ENCODE results near the gene HHIP. TPM values are rescaled to one million over a fixed set of nuclear protein-coding genes. Genes with fewer than 3 reads are reported as not detected.
A peak's percentile ranks its signal among the peaks of the same experiment; 100 is the strongest.

Gene HHIP
- total and polyA plus RNA-seq, 2 donors from 2014 or later, result 0.85 to 2.5 TPM

DNA sequence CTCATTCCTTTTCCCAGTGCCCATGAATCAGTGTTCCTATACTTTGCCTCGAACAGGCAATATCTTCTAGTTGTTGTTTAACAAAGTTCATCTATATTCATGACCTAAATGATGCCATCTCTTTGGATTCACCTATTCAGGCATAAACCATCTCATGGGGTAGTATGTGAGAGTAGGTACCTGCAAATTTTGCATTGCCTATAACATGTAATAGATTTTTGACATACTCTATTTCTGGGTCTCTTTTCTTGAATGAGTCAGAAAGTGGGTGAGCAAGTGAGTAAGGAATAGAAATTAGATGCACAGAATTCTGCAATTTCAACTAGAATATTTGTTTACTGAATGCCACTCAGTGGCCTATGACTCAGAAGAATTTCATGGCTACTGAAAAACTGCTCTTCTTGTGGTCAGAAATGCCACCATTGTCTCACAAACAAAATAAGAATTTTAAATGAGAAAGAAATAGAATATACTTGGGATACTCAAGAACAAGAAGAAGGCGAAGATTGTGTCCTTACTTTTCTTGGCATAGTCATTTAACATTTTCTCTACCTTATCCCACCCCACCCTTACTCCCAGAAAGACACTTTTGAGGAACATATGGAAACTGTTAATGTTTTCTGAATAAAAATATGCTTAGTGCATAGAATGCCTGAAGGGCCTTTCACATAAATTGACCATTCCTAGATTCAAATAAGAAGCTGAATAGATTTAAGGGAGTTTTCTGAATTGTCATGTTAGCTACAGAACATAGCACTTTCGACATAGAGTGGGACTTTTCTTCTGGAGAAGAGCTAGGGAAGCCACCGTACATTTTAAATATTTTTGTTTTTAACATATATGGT lies 86.8 kb downstream of the HHIP start:
- TF ChIP-seq, protein P1, sequence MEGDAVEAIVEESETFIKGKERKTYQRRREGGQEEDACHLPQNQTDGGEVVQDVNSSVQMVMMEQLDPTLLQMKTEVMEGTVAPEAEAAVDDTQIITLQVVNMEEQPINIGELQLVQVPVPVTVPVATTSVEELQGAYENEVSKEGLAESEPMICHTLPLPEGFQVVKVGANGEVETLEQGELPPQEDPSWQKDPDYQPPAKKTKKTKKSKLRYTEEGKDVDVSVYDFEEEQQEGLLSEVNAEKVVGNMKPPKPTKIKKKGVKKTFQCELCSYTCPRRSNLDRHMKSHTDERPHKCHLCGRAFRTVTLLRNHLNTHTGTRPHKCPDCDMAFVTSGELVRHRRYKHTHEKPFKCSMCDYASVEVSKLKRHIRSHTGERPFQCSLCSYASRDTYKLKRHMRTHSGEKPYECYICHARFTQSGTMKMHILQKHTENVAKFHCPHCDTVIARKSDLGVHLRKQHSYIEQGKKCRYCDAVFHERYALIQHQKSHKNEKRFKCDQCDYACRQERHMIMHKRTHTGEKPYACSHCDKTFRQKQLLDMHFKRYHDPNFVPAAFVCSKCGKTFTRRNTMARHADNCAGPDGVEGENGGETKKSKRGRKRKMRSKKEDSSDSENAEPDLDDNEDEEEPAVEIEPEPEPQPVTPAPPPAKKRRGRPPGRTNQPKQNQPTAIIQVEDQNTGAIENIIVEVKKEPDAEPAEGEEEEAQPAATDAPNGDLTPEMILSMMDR (IDR thresholded peaks at IDR 0.05; ENCODE audit: borderline replicate concordance, extremely low read depth, insufficient read depth), result no peak
- no peaks in the 10 kb centered on the region for H3K27me3 ChIP-seq (ENCODE audit: control insufficient read depth, insufficient read depth, low read length)
- no peaks in the 10 kb centered on the region for H3K9me3 ChIP-seq (ENCODE audit: control insufficient read depth in 2 of 3, insufficient read depth in 1 of 3, low read length in 3 of 3)
- FAIRE-seq (no peak), DNase-seq (no peak)
- intact Hi-C loops (cut with DNase I), result no loop called here
- no peak overlapping the region for H3K9ac ChIP-seq (ENCODE audit: low read length in 3 of 3)
- no peak overlapping the region for H3K27ac ChIP-seq (ENCODE audit: low read depth in 2 of 2, low read length in 2 of 2)
- no peak overlapping the region for H3K4me3 ChIP-seq (ENCODE audit: low read length in 3 of 3)
- H3K4me1 ChIP-seq (ENCODE audit: control insufficient read depth in 2 of 3, insufficient read depth in 2 of 3, low read depth in 1 of 3, low read length in 3 of 3), result no peaks in the 10 kb centered on the region
- H3K36me3 ChIP-seq (ENCODE audit: control insufficient read depth in 2 of 3, insufficient read depth in 3 of 3, low read length in 3 of 3), result no peaks in the 10 kb centered on the region

GRCh38 chr4:144733566-144733965 lies 87.6 kb downstream of the HHIP start:
- no peak for DNase-seq

DNA sequence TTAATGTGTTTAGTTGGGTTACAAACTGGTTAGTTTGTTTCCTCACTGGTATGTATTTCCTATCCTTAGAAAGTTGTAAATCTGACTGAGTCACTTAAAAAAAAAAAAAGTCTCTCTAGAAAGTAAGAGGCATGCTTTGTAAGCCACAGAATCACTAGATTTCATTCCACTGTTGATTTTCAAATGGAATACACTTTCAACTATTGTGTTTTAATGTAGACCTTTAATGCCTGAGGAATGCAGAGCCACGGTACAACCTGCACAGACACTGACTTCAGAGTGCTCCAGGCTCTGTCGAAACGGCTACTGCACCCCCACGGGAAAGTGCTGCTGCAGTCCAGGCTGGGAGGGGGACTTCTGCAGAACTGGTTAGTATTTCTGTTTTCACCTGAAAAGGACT lies 88.6 kb downstream of the HHIP start:
- DNase-seq, result peak in 1 of 5 donors; percentile 12
- Histone ChIP-seq H3K27ac (ENCODE audit: low read depth in 2 of 2, low read length in 2 of 2) (no peak overlapping the region), H3K4me1 (ENCODE audit: control insufficient read depth in 2 of 3, insufficient read depth in 2 of 3, low read depth in 1 of 3, low read length in 3 of 3) (no peaks in the 10 kb centered on the region), H3K9ac (ENCODE audit: low read length in 3 of 3) (no peak overlapping the region), H3K27me3 (ENCODE audit: control insufficient read depth, insufficient read depth, low read length) (no peaks in the 10 kb centered on the region), H3K9me3 (ENCODE audit: control insufficient read depth in 2 of 3, insufficient read depth in 1 of 3, low read length in 3 of 3) (no peaks in the 10 kb centered on the region), H3K36me3 (ENCODE audit: control insufficient read depth in 2 of 3, insufficient read depth in 3 of 3, low read length in 3 of 3) (no peaks in the 10 kb centered on the region), H3K4me3 (ENCODE audit: low read length in 3 of 3) (no peak overlapping the region)
- FAIRE-seq, result no peak
- intact Hi-C loops (cut with DNase I), result no loop called here
- TF ChIP-seq, protein P1 (IDR thresholded peaks at IDR 0.05; ENCODE audit: borderline replicate concordance, extremely low read depth, insufficient read depth), result no peak

More at GRCh38 chr4:144733566-144733965, 87.6 kb downstream of the HHIP start:
- TF ChIP-seq, protein P1 (IDR thresholded peaks at IDR 0.05; ENCODE audit: borderline replicate concordance, extremely low read depth, insufficient read depth), result no peak
- no peak overlapping the region for H3K9ac ChIP-seq (ENCODE audit: low read length in 3 of 3)
- no peaks in the 10 kb centered on the region for H3K9me3 ChIP-seq (ENCODE audit: control insufficient read depth in 2 of 3, insufficient read depth in 1 of 3, low read length in 3 of 3)
- no peaks in the 10 kb centered on the region for H3K27me3 ChIP-seq (ENCODE audit: control insufficient read depth, insufficient read depth, low read length)
- no peak for FAIRE-seq
- H3K4me1 ChIP-seq (ENCODE audit: control insufficient read depth in 2 of 3, insufficient read depth in 2 of 3, low read depth in 1 of 3, low read length in 3 of 3), result no peaks in the 10 kb centered on the region
- H3K27ac ChIP-seq (ENCODE audit: low read depth in 2 of 2, low read length in 2 of 2), result no peak overlapping the region
- H3K36me3 ChIP-seq (ENCODE audit: control insufficient read depth in 2 of 3, insufficient read depth in 3 of 3, low read length in 3 of 3), result no peaks in the 10 kb centered on the region
- intact Hi-C loops (cut with DNase I), result no loop called here
- no peak overlapping the region for H3K4me3 ChIP-seq (ENCODE audit: low read length in 3 of 3)

Measured in kidney (tissue), 14 donors.